Stomach (tissue), 4 donors: ENCODE results near the gene MAGED1.

Experiments
- CTCF ChIP-seq, 7 experiments: fragments of 450-650 bp in 4 of 7; fragments of 200-600 bp in 3 of 7; sonication (generic) in 3 of 7; IDR thresholded peaks; one replicate each; pipeline ENCODE4 v1.5.1; 2016 to 2019; ENCODE audit warnings: antibody characterized with exemption in 7 of 7, control low read depth in 2 of 7, mild to moderate bottlenecking in 1 of 7
- POLR2A ChIP-seq, 4 donors: fragments of 450-650 bp; IDR thresholded peaks; one replicate each; pipeline ENCODE4 v1.6.1; 2016; ENCODE audit warnings: antibody characterized with exemption in 4 of 4, control low read depth in 2 of 4, mild to moderate bottlenecking in 1 of 4, moderate library complexity in 1 of 4
- POLR2AphosphoS5 ChIP-seq, 3 donors: sonication (generic); formaldehyde crosslinking; IDR thresholded peaks; one replicate each; pipeline ENCODE4 v1.6.1; 2016; ENCODE audit warnings: antibody characterized with exemption in 3 of 3

- no peak for TF ChIP-seq POLR2AphosphoS5 (IDR thresholded peaks at IDR 0.05)
- TF ChIP-seq POLR2A (IDR thresholded peaks at IDR 0.05): no peak
- no peak for TF ChIP-seq CTCF (IDR thresholded peaks at IDR 0.05)
Observed at GRCh38 chrX:51878056-51878455, 15.4 kb upstream of the MAGED1 start.
